GM19023 (cell line): Measurements from ENCODE around the gene CEMP1.
A peak's percentile ranks its signal among the peaks of the same experiment; 100 is the strongest.

Source experiments
- ATAC-seq: cut with Tn5 transposase; IDR thresholded peaks from one replicate; pipeline ENCODE4 v1.9.1; 2021; ENCODE audit warnings: mild to moderate bottlenecking, moderate library complexity; ENCODE audit not compliant: unreplicated experiment

Gene CEMP1

GRCh38 chr16:2486645-2487516 is 44.3 kb downstream of the CEMP1 start:
- peak; percentile 75 for ATAC-seq

GRCh38 chr16:2485811-2486507 is 45.2 kb downstream of the CEMP1 start:
- no peak for ATAC-seq

GRCh38 chr16:2484898-2485508 is 46.2 kb downstream of the CEMP1 start:
- ATAC-seq = no peak

- ATAC-seq = no peak
Observed at GRCh38 chr16:2483939-2484897, 47.0 kb downstream of the CEMP1 start.

- ATAC-seq = no peak
Observed at GRCh38 chr16:2482708-2483534, 48.3 kb downstream of the CEMP1 start.

GRCh38 chr16:2482249-2482648 is 49.0 kb downstream of the CEMP1 start:
- no peak for ATAC-seq

GRCh38 chr16:2481676-2482075 is 49.5 kb downstream of the CEMP1 start:
- no peak for ATAC-seq

GRCh38 chr16:2480948-2481347 is 50.3 kb downstream of the CEMP1 start:
- no peak for ATAC-seq
